Measurements from ENCODE around the gene DCP2. TPM values are rescaled to one million over a fixed set of nuclear protein-coding genes. Genes with fewer than 3 reads are reported as not detected.

DCP2 gene
- total and polyA plus RNA-seq, 10 of the 15 experiments (the other 5 are each of a cell fraction or from before 2014, with no cell fraction given), result 23.4 to 81.6 (median 47.4) TPM

GRCh38 chr5:113027015-113027414, 50.4 kb downstream of the DCP2 start (continued):
- TF ChIP-seq BRCA1 (IDR thresholded peaks at IDR 0.05; ENCODE audit: low read depth, low read length) (no peak), ZBED1 (IDR thresholded peaks at IDR 0.05; ENCODE audit: borderline replicate concordance) (no peak), USF1 (IDR thresholded peaks at IDR 0.05; ENCODE audit: borderline replicate concordance, extremely low read length, insufficient read depth, low read depth, low read length) (no peak)

GRCh38 chr5:113027431-113027830, 50.8 kb downstream of the DCP2 start:
- Histone ChIP-seq H2AFZ (ENCODE audit: control insufficient read depth, low read depth, low read length) (no peak overlapping the region), H4K20me1 (ENCODE audit: control insufficient read depth, insufficient read depth) (no peaks in the 10 kb centered on the region), H3K27me3 (replicated peaks in 1 of 2; ENCODE audit: control insufficient read depth in 2 of 2, insufficient read depth in 2 of 2, low read length in 1 of 2) (no peaks in the 10 kb centered on the region), H3K36me3 (ENCODE audit: control insufficient read depth in 2 of 2, insufficient read depth in 2 of 2, low read length in 1 of 2) (peaks cover 4% of the 10 kb centered on the region in 2 experiments; a peak in 3 of 4 replicates), H3K4me3 (no peak overlapping the region), H3K27ac (ENCODE audit: control insufficient read depth, insufficient read depth) (no peak overlapping the region), H3K9me3 (replicated peaks; ENCODE audit: control insufficient read depth, insufficient read depth, low read length) (no peaks in the 10 kb centered on the region), H3K4me2 (ENCODE audit: control insufficient read depth, insufficient read depth) (no peak overlapping the region), H3K9ac (ENCODE audit: control insufficient read depth, insufficient read depth, low read length) (no peak overlapping the region), H3K79me2 (ENCODE audit: control insufficient read depth, insufficient read depth, low read length) (no peaks in the 10 kb centered on the region), H3K4me1 (ENCODE audit: control insufficient read depth, insufficient read depth, low read length) (no peaks in the 10 kb centered on the region)
- DNase-seq (ENCODE audit: low read depth, low spot score) (no peak), ATAC-seq (no peak), FAIRE-seq (no peak)
- ChIA-PET RAD21 (ENCODE audit: unreplicated experiment) (no interaction called here), POLR2A (no interaction called here), SMC1A (ENCODE audit: uncharacterized antibody, unreplicated experiment) (no interaction called here), CTCF (interaction anchor here (1.4 kb wide), 1 partner anchor 112 kb away, joined by 4 read pairs; no protein-coding TSS in a partner anchor)
- in situ Hi-C loops (cut with MboI) (no loop called here), intact Hi-C loops (cut with micrococcal nuclease; ENCODE audit: unreplicated experiment) (no loop called here)
- no TSS peak for BruUV-seq (replicated peaks)
- TF ChIP-seq RB1 (IDR thresholded peaks at IDR 0.05; ENCODE audit: borderline replicate concordance) (no peak), PRDM15 (CRISPR knock-in tag; IDR thresholded peaks at IDR 0.05) (no peak), HSF1 (IDR thresholded peaks at IDR 0.05; ENCODE audit: low read depth, low read length) (no peak), MEF2B (IDR thresholded peaks at IDR 0.05; ENCODE audit: partially characterized antibody, poor library complexity, severe bottlenecking) (no peak), SKIL (IDR thresholded peaks at IDR 0.05; ENCODE audit: low read depth, poor library complexity, severe bottlenecking) (no peak), BMI1 (IDR thresholded peaks at IDR 0.05; ENCODE audit: borderline replicate concordance) (no peak)
- WGBS (ENCODE audit: insufficient coverage, insufficient replicate concordance, low lambda C conversion rate, missing lambda C conversion rate), result 98% methylated on average over 5 of the region's 5 CpGs
